Breast epithelium (tissue), 4 donors: ENCODE results near the gene XYLT1. TPM values are rescaled to one million over a fixed set of nuclear protein-coding genes. Genes with fewer than 3 reads are reported as not detected.
A peak's percentile ranks its signal among the peaks of the same experiment; 100 is the strongest.

Source experiments
- DNase-seq, 2 donors: peaks; one replicate each; pipeline ENCODE4 v3.0.0-alpha.2; 2019; ENCODE audit warnings: low spot score in 2 of 2
- H3K27ac ChIP-seq, 2 donors: fragments of 200-600 bp; sonication (generic) in 1 of 2; one replicate each; pipeline ENCODE4 v1.5.1; 2016 to 2019; ENCODE audit warnings: mild to moderate bottlenecking in 1 of 2
- H3K27me3 ChIP-seq, 2 donors: fragments of 200-600 bp; sonication (generic) in 1 of 2; one replicate each; pipeline versions ENCODE4 v1.5.1 to v1.6.0; 2017 to 2019; ENCODE audit warnings: control low read depth in 1 of 2, mild to moderate bottlenecking in 1 of 2
- H3K36me3 ChIP-seq: fragments of 200-600 bp; one replicate; pipeline ENCODE4 v1.5.1; 2019
- H3K4me1 ChIP-seq, 2 donors: fragments of 200-600 bp; sonication (generic); one replicate each; pipeline ENCODE4 v1.5.1; 2016 to 2019; ENCODE audit warnings: control low read depth in 1 of 2
- H3K4me3 ChIP-seq, 3 donors: fragments of 200-600 bp; sonication (generic); 1 replicate in 2 of 3; 2 replicates in 1 of 3; pipeline ENCODE4 v1.5.1; 2016 to 2019; ENCODE audit warnings: mild to moderate bottlenecking in 3 of 3, moderate library complexity in 2 of 3
- H3K9me3 ChIP-seq, 2 donors: fragments of 200-600 bp; sonication (generic) in 1 of 2; one replicate each; pipeline ENCODE4 v1.5.1; 2016 to 2019; ENCODE audit warnings: control low read depth in 1 of 2
- POLR2A ChIP-seq: fragments of 450-650 bp; IDR thresholded peaks from one replicate; pipeline ENCODE4 v1.6.1; 2016; ENCODE audit warnings: antibody characterized with exemption, mild to moderate bottlenecking, moderate library complexity
- POLR2AphosphoS5 ChIP-seq, 3 donors: sonication (generic); formaldehyde crosslinking; IDR thresholded peaks; one replicate each; pipeline ENCODE4 v1.6.1; 2017; ENCODE audit warnings: antibody characterized with exemption in 3 of 3
- intact Hi-C: fragments of 100-400 bp; cut with DNase I; formaldehyde crosslinking; loops from one replicate; pipeline ENCODE4 v1.15.1; 2023; ENCODE audit warnings: low total_unique reads
- total RNA-seq, 3 donors: library from RNA; depleted of rRNA; stranded (reverse); fragments of >200 nt; gene quantifications; one replicate each; pipeline ENCODE4 v1.1.0, GENCODE V29; 2016
- TF ChIP-seq, protein P1 (sequence below), 3 donors: fragments of 450-650 bp; IDR thresholded peaks; one replicate each; pipeline ENCODE4 v1.5.1; 2016 to 2017; ENCODE audit warnings: antibody characterized with exemption in 3 of 3, mild to moderate bottlenecking in 3 of 3, moderate library complexity in 3 of 3

XYLT1 gene
- total RNA-seq, 3 donors from 2014 or later, result 11.9 to 32.8 (median 13.8) TPM

DNA sequence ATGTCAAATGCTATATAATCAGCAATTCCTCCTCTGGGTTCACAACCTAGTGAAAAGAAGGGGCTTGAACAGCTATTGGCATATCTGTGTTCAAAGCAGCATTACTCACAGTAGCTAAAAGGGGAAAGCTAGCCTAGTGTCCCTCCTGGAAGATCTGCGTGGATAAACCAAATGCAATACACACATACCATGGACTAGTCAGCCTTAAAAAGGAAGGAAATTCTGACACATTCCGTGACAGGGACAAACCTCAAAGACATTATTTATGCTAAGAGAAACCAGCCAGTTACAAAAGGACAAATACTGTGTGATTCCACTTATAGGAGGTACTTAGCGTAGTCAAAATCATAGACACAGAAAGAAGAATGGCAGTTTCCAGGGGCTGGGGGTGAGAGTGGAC is 90.1 kb downstream of the XYLT1 start:
- Histone ChIP-seq H3K4me1 (no peaks in the 10 kb centered on the region), H3K4me3 (no peak overlapping the region), H3K27me3 (no peaks in the 10 kb centered on the region), H3K36me3 (no peaks in the 10 kb centered on the region), H3K9me3 (no peaks in the 10 kb centered on the region), H3K27ac (no peak overlapping the region)
- no peak for DNase-seq
- TF ChIP-seq, protein P1, sequence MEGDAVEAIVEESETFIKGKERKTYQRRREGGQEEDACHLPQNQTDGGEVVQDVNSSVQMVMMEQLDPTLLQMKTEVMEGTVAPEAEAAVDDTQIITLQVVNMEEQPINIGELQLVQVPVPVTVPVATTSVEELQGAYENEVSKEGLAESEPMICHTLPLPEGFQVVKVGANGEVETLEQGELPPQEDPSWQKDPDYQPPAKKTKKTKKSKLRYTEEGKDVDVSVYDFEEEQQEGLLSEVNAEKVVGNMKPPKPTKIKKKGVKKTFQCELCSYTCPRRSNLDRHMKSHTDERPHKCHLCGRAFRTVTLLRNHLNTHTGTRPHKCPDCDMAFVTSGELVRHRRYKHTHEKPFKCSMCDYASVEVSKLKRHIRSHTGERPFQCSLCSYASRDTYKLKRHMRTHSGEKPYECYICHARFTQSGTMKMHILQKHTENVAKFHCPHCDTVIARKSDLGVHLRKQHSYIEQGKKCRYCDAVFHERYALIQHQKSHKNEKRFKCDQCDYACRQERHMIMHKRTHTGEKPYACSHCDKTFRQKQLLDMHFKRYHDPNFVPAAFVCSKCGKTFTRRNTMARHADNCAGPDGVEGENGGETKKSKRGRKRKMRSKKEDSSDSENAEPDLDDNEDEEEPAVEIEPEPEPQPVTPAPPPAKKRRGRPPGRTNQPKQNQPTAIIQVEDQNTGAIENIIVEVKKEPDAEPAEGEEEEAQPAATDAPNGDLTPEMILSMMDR (IDR thresholded peaks at IDR 0.05), result no peak
- TF ChIP-seq POLR2AphosphoS5 (IDR thresholded peaks at IDR 0.05) (no peak), POLR2A (no peak)
- intact Hi-C loops, result no loop called here

DNA sequence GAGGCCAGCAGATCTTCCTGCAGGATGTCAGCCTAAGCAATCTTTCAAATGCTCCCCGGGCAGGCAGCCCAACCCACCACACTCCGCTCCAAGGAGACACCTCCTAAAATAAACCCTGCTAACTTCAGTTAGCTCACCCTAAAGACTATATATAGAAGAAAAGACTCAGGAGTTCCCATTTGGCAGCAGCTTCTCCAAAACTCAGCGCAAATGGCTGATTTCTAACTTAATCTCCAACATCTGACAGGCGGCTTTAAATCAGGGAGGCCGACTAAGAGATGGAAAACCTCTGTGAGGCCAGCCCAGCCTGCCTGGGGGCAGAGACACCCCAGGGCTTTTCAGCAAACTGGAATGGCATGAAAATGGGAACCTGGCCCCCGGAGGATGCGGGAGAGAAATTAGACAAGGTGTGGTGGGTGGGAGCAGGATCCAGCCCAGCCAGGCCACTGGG is 91.6 kb downstream of the XYLT1 start:
- TF ChIP-seq POLR2AphosphoS5 (IDR thresholded peaks at IDR 0.05) (no peak), POLR2A (no peak)
- TF ChIP-seq, protein P1 (IDR thresholded peaks at IDR 0.05), result no peak
- DNase-seq, result no peak
- no peaks in the 10 kb centered on the region for H3K27me3 ChIP-seq
- H3K36me3 ChIP-seq, result no peaks in the 10 kb centered on the region
- no peaks in the 10 kb centered on the region for H3K9me3 ChIP-seq
- intact Hi-C loops, result no loop called here
- no peak overlapping the region for H3K27ac ChIP-seq
- no peak overlapping the region for H3K4me3 ChIP-seq
- H3K4me1 ChIP-seq, result no peaks in the 10 kb centered on the region

DNA sequence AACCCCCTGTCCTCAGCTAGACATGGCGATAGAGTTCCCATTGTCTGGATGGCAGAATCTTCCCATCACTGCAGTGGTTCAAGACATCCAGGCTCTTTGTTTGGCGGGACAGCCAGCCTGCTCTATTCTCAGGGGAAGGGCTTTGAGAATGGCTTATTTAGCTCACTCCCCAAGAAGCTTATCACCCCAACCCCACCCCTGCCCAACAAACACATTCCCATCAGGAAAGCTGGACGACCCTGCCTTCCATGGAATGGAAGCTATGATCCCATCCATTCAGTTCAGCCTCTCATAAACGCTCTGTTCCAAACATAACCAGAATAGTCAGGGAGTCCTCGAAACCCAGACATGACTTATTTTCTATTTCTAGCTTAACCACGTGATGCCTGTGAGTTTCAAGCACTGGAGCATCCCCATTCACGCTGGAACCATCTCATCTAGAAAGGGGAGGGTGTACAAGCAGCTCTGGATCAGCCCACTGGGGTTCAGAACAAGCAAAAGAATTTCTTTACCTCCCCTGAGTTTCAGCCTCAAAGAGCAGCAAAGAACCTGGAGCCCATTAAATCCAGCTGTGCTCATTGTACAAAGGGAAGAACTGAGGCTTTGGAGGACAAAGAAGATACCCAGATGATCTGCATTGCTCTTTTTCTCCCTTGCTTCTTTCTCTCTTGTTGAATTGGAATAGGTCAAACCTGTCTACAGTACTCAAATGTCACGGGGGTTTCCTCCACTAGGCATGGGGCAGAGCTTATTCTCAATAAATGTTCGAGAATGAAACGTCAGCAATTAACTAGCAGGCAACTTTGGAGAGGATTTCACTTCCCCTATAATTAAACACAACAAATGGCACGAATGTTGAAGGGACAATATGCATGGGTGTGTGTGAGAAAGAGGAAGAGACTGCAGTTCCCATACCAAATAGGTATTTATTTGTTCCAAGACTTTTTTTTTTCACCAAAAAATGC is 93.1 kb downstream of the XYLT1 start:
- H3K9me3 ChIP-seq, result no peaks in the 10 kb centered on the region
- DNase-seq, result no peak
- no peaks in the 10 kb centered on the region for H3K36me3 ChIP-seq
- no peaks in the 10 kb centered on the region for H3K27me3 ChIP-seq
- intact Hi-C loops, result no loop called here
- peak overlapping the region in 1 of 2 donors; percentile 56 for H3K27ac ChIP-seq
- TF ChIP-seq, protein P1 (IDR thresholded peaks at IDR 0.05), result no peak
- TF ChIP-seq POLR2A (no peak), POLR2AphosphoS5 (IDR thresholded peaks at IDR 0.05) (no peak)
- no peaks in the 10 kb centered on the region for H3K4me1 ChIP-seq
- H3K4me3 ChIP-seq, result no peak overlapping the region

DNA sequence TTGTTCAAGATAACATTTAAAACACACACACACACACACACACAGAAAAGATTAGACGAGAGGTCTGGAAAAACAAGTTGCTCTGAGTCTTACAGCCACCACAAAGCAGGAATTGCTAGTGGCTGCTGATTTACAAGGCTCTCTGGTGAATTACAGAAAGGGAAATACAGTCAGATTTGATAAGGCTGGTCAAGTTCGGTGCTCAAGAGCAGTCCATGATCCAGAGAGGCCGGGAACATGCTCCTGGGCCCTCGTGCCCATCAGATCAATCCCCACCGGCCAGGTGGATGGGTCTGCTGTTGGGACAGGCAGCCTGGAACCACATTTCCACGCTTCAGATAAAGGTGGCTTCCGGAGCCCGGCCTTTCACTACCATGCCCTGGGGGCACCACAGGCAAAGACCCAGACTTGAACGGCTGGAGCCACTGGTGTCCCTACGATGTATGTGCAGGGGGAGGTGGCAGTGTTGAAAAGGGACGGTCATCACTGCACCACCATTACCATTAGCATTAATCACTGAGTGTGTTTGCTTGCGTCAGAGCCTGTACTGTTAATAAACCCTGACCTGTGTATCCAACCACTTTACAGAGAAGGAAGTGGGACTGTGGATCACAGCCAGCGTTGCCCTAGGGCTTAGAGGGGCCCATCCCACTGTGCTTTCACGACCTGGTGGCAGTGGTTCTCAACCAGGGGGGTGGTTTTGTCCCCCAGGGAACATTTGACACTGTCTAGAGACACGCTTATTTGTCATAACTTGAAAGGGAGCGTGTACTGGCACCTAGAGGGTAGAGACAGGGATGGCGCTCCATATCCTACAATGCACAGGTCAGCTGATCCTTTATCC is 95.1 kb downstream of the XYLT1 start:
- Histone ChIP-seq H3K27me3 (no peaks in the 10 kb centered on the region), H3K9me3 (no peaks in the 10 kb centered on the region), H3K4me3 (no peak overlapping the region), H3K36me3 (no peaks in the 10 kb centered on the region), H3K4me1 (no peaks in the 10 kb centered on the region), H3K27ac (no peak overlapping the region)
- intact Hi-C loops, result no loop called here
- no peak for DNase-seq
- TF ChIP-seq POLR2A (no peak), POLR2AphosphoS5 (IDR thresholded peaks at IDR 0.05) (no peak)
- TF ChIP-seq, protein P1 (IDR thresholded peaks at IDR 0.05), result no peak
